Hepatocyte (in vitro differentiated cells): ENCODE measurements around the gene ELAVL3. TPM values are rescaled to one million over a fixed set of nuclear protein-coding genes. Genes with fewer than 3 reads are reported as not detected.

Experiments
- DNase-seq: peaks from one replicate; pipeline ENCODE4 v3.0.0-alpha.2; 2016; ENCODE audit warnings: low spot score
- H2AFZ ChIP-seq: fragments of 200-600 bp; sonication (generic); 2 replicates; pipeline ENCODE4 v1.6.0; 2016; ENCODE audit warnings: antibody characterized with exemption, mild to moderate bottlenecking
- H3K27ac ChIP-seq: fragments of 200-600 bp; sonication (generic); 2 replicates; pipeline ENCODE4 v1.5.1; 2016; ENCODE audit warnings: mild to moderate bottlenecking
- H3K27me3 ChIP-seq: fragments of 200-600 bp; sonication (generic); 2 replicates; pipeline ENCODE4 v1.6.1; 2016
- H3K36me3 ChIP-seq: fragments of 200-600 bp; sonication (generic); replicated peaks from 2 replicates; pipeline ENCODE4 v1.5.1; 2016; ENCODE audit warnings: low read depth; ENCODE audit not compliant: insufficient read depth
- H3K4me1 ChIP-seq: fragments of 200-600 bp; sonication (generic); 2 replicates; pipeline ENCODE4 v1.5.1; 2016; ENCODE audit warnings: mild to moderate bottlenecking, moderate library complexity; ENCODE audit not compliant: insufficient read depth
- H3K4me2 ChIP-seq: fragments of 200-600 bp; sonication (generic); 2 replicates; pipeline ENCODE4 v1.6.0; 2016
- H3K4me3 ChIP-seq: fragments of 200-600 bp; sonication (generic); 2 replicates; pipeline ENCODE4 v1.5.1; 2016; ENCODE audit warnings: mild to moderate bottlenecking
- H3K79me2 ChIP-seq: fragments of 200-600 bp; sonication (generic); 2 replicates; pipeline ENCODE4 v1.6.0; 2017; ENCODE audit warnings: mild to moderate bottlenecking
- H3K9me2 ChIP-seq: fragments of 200-600 bp; sonication (generic); replicated peaks from 2 replicates; pipeline ENCODE4 v1.6.0; 2017; ENCODE audit warnings: mild to moderate bottlenecking; ENCODE audit not compliant: insufficient read depth
- H3K9me3 ChIP-seq: fragments of 200-600 bp; sonication (generic); 2 replicates; pipeline ENCODE4 v1.5.1; 2016; ENCODE audit warnings: low read depth, mild to moderate bottlenecking
- H4K20me1 ChIP-seq: fragments of 200-600 bp; sonication (generic); 2 replicates; pipeline ENCODE4 v1.6.0; 2016; ENCODE audit warnings: mild to moderate bottlenecking; ENCODE audit not compliant: insufficient read depth, poor library complexity, severe bottlenecking
- CTCF ChIP-seq: fragments of 200-600 bp; sonication (generic); IDR thresholded peaks from 2 replicates; pipeline ENCODE4 v1.5.1; 2016; ENCODE audit warnings: antibody characterized with exemption, mild to moderate bottlenecking; ENCODE audit not compliant: poor library complexity
- EZH2 ChIP-seq: fragments of 200-600 bp; sonication (generic); IDR thresholded peaks from 2 replicates; pipeline ENCODE4 v1.6.1; 2016; ENCODE audit warnings: antibody characterized with exemption, mild to moderate bottlenecking, borderline replicate concordance
- EZH2phosphoT487 ChIP-seq: fragments of 200-600 bp; sonication (generic); IDR thresholded peaks from one replicate; pipeline ENCODE4 v1.6.1; 2018; ENCODE audit warnings: antibody characterized with exemption, mild to moderate bottlenecking, low read depth, moderate library complexity; ENCODE audit not compliant: unreplicated experiment, severe bottlenecking
- WGBS: methylation state at CpG from one replicate; pipeline ENCODE4 v1.1.6; 2016; ENCODE audit warnings: low lambda C conversion rate; ENCODE audit errors: missing lambda C conversion rate; 5-methylcytosine and 5-hydroxymethylcytosine counted together
- polyA plus RNA-seq: library from polyadenylated mRNA; unstranded; fragments of >200 nt; fragmentation: Nextera tagmentation; extraction: Ambion mirVana; gene quantifications from 2 replicates; pipeline ENCODE4 v1.2.1, GENCODE V29; 2016
- total RNA-seq: library from RNA; depleted of rRNA; stranded (reverse); fragments of >200 nt; gene quantifications from 2 replicates; pipeline ENCODE4 v1.2.3, GENCODE V29; 2014

Gene ELAVL3
- total and polyA plus RNA-seq, 2 experiments from 2014 or later: 0.11 to 0.30 TPM

GRCh38 chr19:11446652-11447301 is 34.1 kb downstream of the ELAVL3 start:
- Histone ChIP-seq H3K4me1 (peaks cover under 1% of the 10 kb centered on the region), H3K4me3 (no peak overlapping the region), H3K9me2 (no peaks in the 10 kb centered on the region), H3K9me3 (no peaks in the 10 kb centered on the region), H3K27ac (no peak overlapping the region), H3K36me3 (no peaks in the 10 kb centered on the region), H3K27me3 (no peaks in the 10 kb centered on the region), H2AFZ (no peak overlapping the region), H3K79me2 (no peaks in the 10 kb centered on the region), H4K20me1 (no peaks in the 10 kb centered on the region), H3K4me2 (no peak overlapping the region)
- DNase-seq: peak; percentile 58
- TF ChIP-seq CTCF (peak; percentile 70), EZH2phosphoT487 (no peak)
- WGBS: 77% methylated on average over 19 of the region's 23 CpGs

GRCh38 chr19:11446271-11446651 is 34.6 kb downstream of the ELAVL3 start:
- TF ChIP-seq CTCF (no peak), EZH2phosphoT487 (no peak), EZH2 (no peak)
- Histone ChIP-seq H3K4me3 (no peak overlapping the region), H3K4me2 (no peak overlapping the region), H4K20me1 (no peaks in the 10 kb centered on the region), H3K79me2 (no peaks in the 10 kb centered on the region), H3K27ac (no peak overlapping the region), H3K36me3 (no peaks in the 10 kb centered on the region), H2AFZ (no peak overlapping the region), H3K9me3 (no peaks in the 10 kb centered on the region), H3K27me3 (no peaks in the 10 kb centered on the region), H3K9me2 (no peaks in the 10 kb centered on the region), H3K4me1 (no peaks in the 10 kb centered on the region)
- 100% methylated on average over 3 of the region's 14 CpGs for WGBS
- DNase-seq: no peak

GRCh38 chr19:11445141-11445540 is 35.7 kb downstream of the ELAVL3 start:
- no peaks in the 10 kb centered on the region for H3K4me1 ChIP-seq
- no peak for DNase-seq
- 94% methylated on average over 9 of the region's 13 CpGs for WGBS

More at GRCh38 chr19:11445141-11445540, 35.7 kb downstream of the ELAVL3 start:
- Histone ChIP-seq H3K4me3 (no peak overlapping the region), H3K79me2 (peaks cover 2% of the 10 kb centered on the region), H4K20me1 (no peaks in the 10 kb centered on the region), H3K36me3 (no peaks in the 10 kb centered on the region), H3K4me2 (no peak overlapping the region), H3K9me3 (no peaks in the 10 kb centered on the region), H3K27ac (no peak overlapping the region), H3K9me2 (no peaks in the 10 kb centered on the region), H2AFZ (no peak overlapping the region), H3K27me3 (no peaks in the 10 kb centered on the region)
- TF ChIP-seq CTCF: no peak
- no peak for TF ChIP-seq EZH2
- TF ChIP-seq EZH2phosphoT487: no peak
